Upper lobe of right lung (tissue), 1 donor: ENCODE results near the gene ATF7IP. TPM values are rescaled to one million over a fixed set of nuclear protein-coding genes. Genes with fewer than 3 reads are reported as not detected.

Experiments used
- ATAC-seq: fragments of 200-7000 bp; cut with Tn5 transposase; one replicate; pipeline ENCODE4 v1.9.1; 2020; ENCODE audit warnings: mild to moderate bottlenecking, moderate library complexity
- DNase-seq: peaks from one replicate; pipeline ENCODE4 v3.0.0-alpha.2; 2020
- H3K27ac ChIP-seq: fragments of 200-600 bp; one replicate; pipeline ENCODE4 v1.8.0; 2022
- H3K27me3 ChIP-seq: fragments of 200-600 bp; one replicate; pipeline ENCODE4 v1.8.0; 2022; ENCODE audit warnings: mild to moderate bottlenecking
- H3K36me3 ChIP-seq: fragments of 200-600 bp; one replicate; pipeline ENCODE4 v1.8.0; 2022
- H3K4me1 ChIP-seq: fragments of 200-600 bp; one replicate; pipeline ENCODE4 v1.8.0; 2022
- H3K4me3 ChIP-seq: fragments of 200-600 bp; one replicate; pipeline ENCODE4 v1.8.0; 2022; ENCODE audit warnings: mild to moderate bottlenecking
- H3K9me3 ChIP-seq: fragments of 200-600 bp; one replicate; pipeline ENCODE4 v1.8.0; 2022
- intact Hi-C: fragments of 100-400 bp; cut with DNase I; formaldehyde crosslinking; loops from one replicate; pipeline ENCODE4 v1.11.0; 2022
- total RNA-seq: library from RNA; stranded (reverse); fragmentation: NEBNext Ultra II Directional; extraction: Animal tissue kit (Norgen Biotek cat#: 25700); gene quantifications from one replicate; pipeline ENCODE4 v1.2.1, GENCODE V29; 2021
- TF ChIP-seq, protein P1 (sequence below): fragments of 200-600 bp; IDR thresholded peaks from one replicate; pipeline ENCODE4 v1.8.0; 2022; ENCODE audit warnings: antibody characterized with exemption
- donor health status: DM: no; HTN: yes; CAD: no; lungs with severe emphysema.

The ATF7IP gene
- total RNA-seq, 1 donor from 2014 or later = 64.0 TPM

- H3K9me3 ChIP-seq = no peaks in the 10 kb centered on the region
- DNase-seq (no peak), ATAC-seq (no peak)
- intact Hi-C loops = no loop called here
- H3K4me1 ChIP-seq = no peaks in the 10 kb centered on the region
- TF ChIP-seq, protein P1, sequence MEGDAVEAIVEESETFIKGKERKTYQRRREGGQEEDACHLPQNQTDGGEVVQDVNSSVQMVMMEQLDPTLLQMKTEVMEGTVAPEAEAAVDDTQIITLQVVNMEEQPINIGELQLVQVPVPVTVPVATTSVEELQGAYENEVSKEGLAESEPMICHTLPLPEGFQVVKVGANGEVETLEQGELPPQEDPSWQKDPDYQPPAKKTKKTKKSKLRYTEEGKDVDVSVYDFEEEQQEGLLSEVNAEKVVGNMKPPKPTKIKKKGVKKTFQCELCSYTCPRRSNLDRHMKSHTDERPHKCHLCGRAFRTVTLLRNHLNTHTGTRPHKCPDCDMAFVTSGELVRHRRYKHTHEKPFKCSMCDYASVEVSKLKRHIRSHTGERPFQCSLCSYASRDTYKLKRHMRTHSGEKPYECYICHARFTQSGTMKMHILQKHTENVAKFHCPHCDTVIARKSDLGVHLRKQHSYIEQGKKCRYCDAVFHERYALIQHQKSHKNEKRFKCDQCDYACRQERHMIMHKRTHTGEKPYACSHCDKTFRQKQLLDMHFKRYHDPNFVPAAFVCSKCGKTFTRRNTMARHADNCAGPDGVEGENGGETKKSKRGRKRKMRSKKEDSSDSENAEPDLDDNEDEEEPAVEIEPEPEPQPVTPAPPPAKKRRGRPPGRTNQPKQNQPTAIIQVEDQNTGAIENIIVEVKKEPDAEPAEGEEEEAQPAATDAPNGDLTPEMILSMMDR = no peak
- H3K27ac ChIP-seq = no peak overlapping the region
- H3K36me3 ChIP-seq = peaks cover 93% of the 10 kb centered on the region
- no peaks in the 10 kb centered on the region for H3K27me3 ChIP-seq
- no peak overlapping the region for H3K4me3 ChIP-seq
Measured at GRCh38 chr12:14481201-14481600, 115.7 kb downstream of the ATF7IP start.

DNA sequence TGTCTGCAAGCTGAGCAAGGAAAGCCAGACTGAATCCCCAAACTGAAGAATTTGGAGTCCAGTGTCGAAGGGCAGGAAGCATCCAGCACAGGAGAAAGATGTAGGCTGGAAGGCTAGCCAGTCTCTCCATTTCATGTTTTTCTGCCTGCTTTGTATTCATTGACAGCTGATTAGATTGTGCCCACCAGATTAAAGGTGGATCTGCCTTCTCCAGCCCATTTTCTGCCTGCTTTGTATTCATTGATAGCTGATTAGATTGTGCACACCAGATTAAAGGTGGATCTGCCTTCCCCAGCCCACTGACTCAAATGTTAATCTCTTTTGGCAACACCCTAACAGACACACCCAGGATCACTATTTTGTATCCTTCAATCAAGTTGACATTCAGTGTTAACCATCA is 116.9 kb downstream of the ATF7IP start:
- intact Hi-C loops = no loop called here
- DNase-seq (no peak), ATAC-seq (no peak)
- H3K27ac ChIP-seq = no peak overlapping the region
- no peaks in the 10 kb centered on the region for H3K4me1 ChIP-seq
- H3K9me3 ChIP-seq = no peaks in the 10 kb centered on the region
- peaks cover 95% of the 10 kb centered on the region for H3K36me3 ChIP-seq
- H3K27me3 ChIP-seq = no peaks in the 10 kb centered on the region
- no peak overlapping the region for H3K4me3 ChIP-seq
- TF ChIP-seq, protein P1 = no peak

GRCh38 chr12:14482886-14483285 is 117.4 kb downstream of the ATF7IP start:
- no peaks in the 10 kb centered on the region for H3K27me3 ChIP-seq
- ATAC-seq (no peak), DNase-seq (no peak)
- TF ChIP-seq, protein P1 = no peak
- H3K9me3 ChIP-seq = no peaks in the 10 kb centered on the region
- intact Hi-C loops = no loop called here
- no peak overlapping the region for H3K4me3 ChIP-seq
- no peak overlapping the region for H3K27ac ChIP-seq
- peaks cover 95% of the 10 kb centered on the region for H3K36me3 ChIP-seq
- no peaks in the 10 kb centered on the region for H3K4me1 ChIP-seq

DNA sequence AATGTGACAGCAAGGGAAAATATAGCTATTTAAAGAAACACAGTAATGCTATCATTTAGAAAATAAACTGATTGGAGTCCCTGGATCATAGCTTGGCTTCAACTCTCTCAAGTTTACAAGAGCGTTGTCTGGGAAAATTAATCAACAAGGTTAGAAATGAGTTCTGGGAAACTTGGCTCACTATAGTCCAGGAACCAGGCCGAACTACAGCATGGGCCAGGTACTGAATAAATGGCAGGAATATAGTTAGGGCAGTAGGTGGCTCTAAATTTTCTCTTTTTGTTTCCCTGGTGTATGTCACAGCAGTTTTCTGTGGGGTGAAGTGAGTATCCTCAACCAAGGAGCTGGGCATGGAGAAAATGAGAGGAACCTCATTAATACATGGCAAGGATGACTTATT is 129.8 kb downstream of the ATF7IP start:
- Histone ChIP-seq H3K27me3 (no peaks in the 10 kb centered on the region), H3K9me3 (no peaks in the 10 kb centered on the region), H3K4me3 (no peak overlapping the region), H3K27ac (no peak overlapping the region), H3K4me1 (no peaks in the 10 kb centered on the region), H3K36me3 (peaks cover 76% of the 10 kb centered on the region)
- no peak for DNase-seq
- TF ChIP-seq, protein P1 = no peak
- intact Hi-C loops = no loop called here
- ATAC-seq = no peak

GRCh38 chr12:14505626-14506596 is 140.4 kb downstream of the ATF7IP start:
- H3K4me1 ChIP-seq = no peaks in the 10 kb centered on the region
- TF ChIP-seq, protein P1 = no peak
- H3K4me3 ChIP-seq = no peak overlapping the region
- H3K27me3 ChIP-seq = no peaks in the 10 kb centered on the region
- H3K27ac ChIP-seq = no peak overlapping the region
- H3K9me3 ChIP-seq = no peaks in the 10 kb centered on the region
- intact Hi-C loops = no loop called here
- DNase-seq (no peak), ATAC-seq (no peak)
- peaks cover 37% of the 10 kb centered on the region for H3K36me3 ChIP-seq
